Stomach (tissue), 9 donors: ENCODE data around the gene CHURC1. TPM values are rescaled to one million over a fixed set of nuclear protein-coding genes. Genes with fewer than 3 reads are reported as not detected.
A peak's percentile ranks its signal among the peaks of the same experiment; 100 is the strongest.

Source experiments
- DNase-seq, 2 donors: peaks; one replicate each; pipeline versions ENCODE4 v3.0.0 to v3.0.0-alpha.2; 2013 to 2019
- H3K27ac ChIP-seq, 5 donors: fragments of 200-600 bp in 4 of 5; sonication (generic) in 4 of 5; one replicate each; pipeline ENCODE4 v1.5.1; 2013 to 2019; ENCODE audit warnings: mild to moderate bottlenecking in 1 of 5, moderate library complexity in 1 of 5
- H3K27me3 ChIP-seq, 3 donors: fragments of 200-600 bp; sonication (generic); one replicate each; pipeline ENCODE4 v1.5.1; 2017 to 2019; ENCODE audit warnings: mixed run types in 1 of 3
- H3K36me3 ChIP-seq, 4 donors: fragments of 200-600 bp; sonication (generic); 1 replicate in 3 of 4; 2 replicates in 1 of 4; pipeline ENCODE4 v1.5.1; 2016 to 2019
- H3K4me1 ChIP-seq, 4 donors: fragments of 200-600 bp; sonication (generic); one replicate each; pipeline ENCODE4 v1.5.1; 2016 to 2019
- H3K4me3 ChIP-seq, 4 donors: fragments of 200-600 bp; sonication (generic) in 3 of 4; one replicate each; pipeline ENCODE4 v1.5.1; 2016 to 2019; ENCODE audit warnings: mild to moderate bottlenecking in 1 of 4
- H3K9me3 ChIP-seq, 4 donors: fragments of 200-600 bp; sonication (generic); one replicate each; pipeline ENCODE4 v1.5.1; 2016 to 2019
- CTCF ChIP-seq, 7 experiments: fragments of 450-650 bp in 4 of 7; fragments of 200-600 bp in 3 of 7; sonication (generic) in 3 of 7; IDR thresholded peaks; one replicate each; pipeline ENCODE4 v1.5.1; 2016 to 2019; ENCODE audit warnings: antibody characterized with exemption in 7 of 7, control low read depth in 2 of 7, mild to moderate bottlenecking in 1 of 7
- EP300 ChIP-seq: sonication (generic); formaldehyde crosslinking; IDR thresholded peaks from one replicate; pipeline ENCODE4 v1.6.1; 2017; ENCODE audit warnings: antibody characterized with exemption
- POLR2A ChIP-seq, 4 donors: fragments of 450-650 bp; IDR thresholded peaks; one replicate each; pipeline ENCODE4 v1.6.1; 2016; ENCODE audit warnings: antibody characterized with exemption in 4 of 4, control low read depth in 2 of 4, mild to moderate bottlenecking in 1 of 4, moderate library complexity in 1 of 4
- POLR2AphosphoS5 ChIP-seq, 3 donors: sonication (generic); formaldehyde crosslinking; IDR thresholded peaks; one replicate each; pipeline ENCODE4 v1.6.1; 2016; ENCODE audit warnings: antibody characterized with exemption in 3 of 3
- WGBS, 5 donors: extraction: QIAGEN DNeasy Blood & Tissue Kit in 3 of 5; methylation state at CpG; one replicate each; pipeline versions ENCODE4 v1.1.5 to v1.1.7; 2013 to 2018; 5-methylcytosine and 5-hydroxymethylcytosine counted together
- intact Hi-C: fragments of 100-400 bp; cut with DNase I; formaldehyde crosslinking; loops from one replicate; pipeline ENCODE4 v1.15.1; 2023; ENCODE audit warnings: low total_unique reads
- polyA plus RNA-seq, 3 donors: library from polyadenylated mRNA; stranded (reverse); fragments of 200-250 nt; gene quantifications; one replicate each; pipeline ENCODE4 v1.2.3, GENCODE V29; 2013
- total RNA-seq, 5 donors: library from RNA; depleted of rRNA; stranded (reverse); fragments of >200 nt; gene quantifications; one replicate each; pipeline versions ENCODE4 v1.1.0 to v1.2.3, GENCODE V29; 2014 to 2016
- donor health status: healthy with polysubstance abuse.
- donor health status: Bipolar disorder and iron deficiency.
- donor health status: healthy.

CHURC1 gene
- total and polyA plus RNA-seq, 8 donors: 20.4 to 102 (median 42.5) TPM

DNA sequence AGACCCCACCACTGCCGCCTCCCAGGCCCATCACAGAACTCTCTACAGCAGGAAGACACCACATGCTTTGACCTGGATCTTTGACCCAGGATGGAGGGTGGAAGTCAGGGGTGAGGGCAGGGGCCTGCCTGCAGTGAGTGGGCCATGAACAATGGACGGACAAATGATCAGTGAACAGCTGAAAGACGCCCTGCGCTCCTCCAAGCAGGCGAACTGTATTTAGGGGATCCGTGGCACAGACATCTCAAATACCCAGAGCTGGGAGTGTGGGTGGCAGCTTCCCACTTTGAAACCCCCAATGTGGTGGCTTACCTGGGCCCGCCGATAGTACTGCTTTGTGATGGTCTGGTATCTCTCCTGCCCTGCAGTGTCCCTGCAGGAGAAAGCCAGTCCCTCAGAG is 37.0 kb downstream of the CHURC1 start:
- TF ChIP-seq CTCF (IDR thresholded peaks at IDR 0.05): no peak
- no peak for TF ChIP-seq EP300
- no peak for TF ChIP-seq POLR2A (IDR thresholded peaks at IDR 0.05)
- TF ChIP-seq POLR2AphosphoS5 (IDR thresholded peaks at IDR 0.05): no peak

GRCh38 chr14:64951724-64952123 is 37.5 kb downstream of the CHURC1 start:
- no peak for TF ChIP-seq POLR2A (IDR thresholded peaks at IDR 0.05)
- no peak for TF ChIP-seq CTCF (IDR thresholded peaks at IDR 0.05)
- TF ChIP-seq EP300: no peak
- TF ChIP-seq POLR2AphosphoS5 (IDR thresholded peaks at IDR 0.05): no peak
- no peak for DNase-seq
- no peaks in the 10 kb centered on the region for H3K9me3 ChIP-seq
- peaks cover 0 to 18% (median 12%) of the 10 kb centered on the region in 4 donors for H3K4me1 ChIP-seq
- peaks cover 10 to 52% (median 42%) of the 10 kb centered on the region in 4 donors for H3K36me3 ChIP-seq
- intact Hi-C loops: no loop called here
- no peak overlapping the region for H3K4me3 ChIP-seq
- H3K27ac ChIP-seq: no peak overlapping the region
- H3K27me3 ChIP-seq: no peaks in the 10 kb centered on the region

More for the DNA sequence above, 37.0 kb downstream of the CHURC1 start:
- H3K9me3 ChIP-seq: no peaks in the 10 kb centered on the region
- H3K4me3 ChIP-seq: no peak overlapping the region
- 95 to 98% (median 97%) methylated on average over 7 to 8 of the region's 8 CpGs for WGBS, 5 donors
- peaks cover 0 to 18% (median 12%) of the 10 kb centered on the region in 4 donors for H3K4me1 ChIP-seq
- no peak for DNase-seq
- H3K27me3 ChIP-seq: no peaks in the 10 kb centered on the region
- intact Hi-C loops: no loop called here
- H3K27ac ChIP-seq: no peak overlapping the region
- peaks cover 10 to 54% (median 42%) of the 10 kb centered on the region in 4 donors for H3K36me3 ChIP-seq

DNA sequence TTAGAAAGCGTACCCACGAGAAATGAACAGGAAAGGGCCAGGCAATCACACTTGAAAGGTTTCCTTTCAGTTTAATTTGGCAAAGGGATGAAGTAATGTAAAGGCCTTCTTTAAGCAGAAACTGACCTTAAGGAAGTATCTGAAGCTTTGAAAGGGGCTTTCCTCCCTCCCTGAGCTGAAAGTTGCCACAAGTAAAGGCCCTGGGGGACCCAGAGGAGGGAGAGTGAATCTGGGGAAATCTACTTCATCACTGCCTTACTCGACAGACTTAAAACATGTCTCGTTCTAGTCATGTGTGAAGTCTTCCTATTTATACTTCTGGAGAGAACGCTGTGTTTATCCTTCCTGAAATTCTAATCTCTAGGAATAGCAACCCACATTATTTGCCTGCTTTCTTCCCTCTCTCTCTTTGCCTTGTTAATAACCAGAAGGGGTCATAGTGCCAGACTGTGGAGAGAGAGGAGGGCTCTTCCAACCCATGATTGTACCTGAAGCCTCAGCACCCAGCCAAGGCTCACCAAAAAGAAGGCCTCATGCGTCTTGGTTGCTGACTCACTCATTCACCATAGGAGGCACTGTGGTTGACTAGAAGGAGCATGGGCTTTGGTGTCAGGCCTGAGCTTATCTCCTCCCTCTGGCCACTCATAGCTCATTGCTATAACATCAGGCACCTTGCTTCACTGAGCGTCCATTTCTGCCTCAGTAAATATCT is 38.5 kb downstream of the CHURC1 start:
- intact Hi-C loops: no loop called here
- no peak for TF ChIP-seq EP300
- no peak for TF ChIP-seq POLR2AphosphoS5 (IDR thresholded peaks at IDR 0.05)
- peak overlapping the region in 1 of 5 donors; percentile 18 for H3K27ac ChIP-seq
- DNase-seq: no peak
- peaks cover 0 to 18% (median 12%) of the 10 kb centered on the region in 4 donors for H3K4me1 ChIP-seq
- H3K4me3 ChIP-seq: no peak overlapping the region
- H3K27me3 ChIP-seq: no peaks in the 10 kb centered on the region
- WGBS, 5 donors: 53 to 70% (median 56%) methylated on average over 7 of the region's 7 CpGs
- no peaks in the 10 kb centered on the region for H3K9me3 ChIP-seq
- peaks cover 10 to 41% (median 36%) of the 10 kb centered on the region in 4 donors for H3K36me3 ChIP-seq

GRCh38 chr14:64953310-64953654 is 39.0 kb downstream of the CHURC1 start:
- Histone ChIP-seq H3K9me3 (no peaks in the 10 kb centered on the region), H3K27me3 (no peaks in the 10 kb centered on the region), H3K4me1 (peaks cover 0 to 18% (median 12%) of the 10 kb centered on the region in 4 donors), H3K27ac (no peak overlapping the region), H3K36me3 (peaks cover 5 to 36% (median 31%) of the 10 kb centered on the region in 4 donors), H3K4me3 (no peak overlapping the region)
- TF ChIP-seq CTCF (IDR thresholded peaks at IDR 0.05) (no peak), POLR2A (IDR thresholded peaks at IDR 0.05) (no peak), EP300 (no peak), POLR2AphosphoS5 (IDR thresholded peaks at IDR 0.05) (no peak)
- no peak for DNase-seq
- 85 to 93% (median 91%) methylated on average over 7 to 8 of the region's 8 CpGs for WGBS, 5 donors
- intact Hi-C loops: no loop called here

DNA sequence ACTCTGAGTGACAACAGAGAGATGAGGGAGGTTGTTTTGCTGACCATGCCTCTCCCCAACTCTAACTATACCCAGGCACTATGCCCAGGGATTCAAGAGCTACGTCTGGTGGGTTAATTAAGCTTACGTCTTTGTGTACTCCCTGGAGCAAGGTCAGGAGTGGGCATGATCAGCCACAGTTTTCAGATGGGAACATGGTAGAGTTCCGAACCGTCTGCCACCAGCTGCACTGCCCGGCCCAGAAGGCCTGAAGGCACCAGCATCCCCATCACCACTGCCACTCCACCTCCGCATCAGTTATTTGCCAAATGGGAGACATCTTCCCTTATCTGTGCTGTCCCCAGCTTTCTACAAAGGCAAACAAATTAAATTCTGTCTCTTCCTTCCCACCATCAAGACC is 39.4 kb downstream of the CHURC1 start:
- 94 to 97% (median 96%) methylated on average over 6 of the region's 6 CpGs for WGBS, 5 donors
- H3K4me1 ChIP-seq: peaks cover 0 to 18% (median 12%) of the 10 kb centered on the region in 4 donors
- TF ChIP-seq EP300 (no peak), CTCF (IDR thresholded peaks at IDR 0.05) (no peak), POLR2A (IDR thresholded peaks at IDR 0.05) (no peak), POLR2AphosphoS5 (IDR thresholded peaks at IDR 0.05) (no peak)
- no peaks in the 10 kb centered on the region for H3K27me3 ChIP-seq
- no peak overlapping the region for H3K27ac ChIP-seq
- peaks cover 5 to 32% (median 27%) of the 10 kb centered on the region in 4 donors for H3K36me3 ChIP-seq
- no peak overlapping the region for H3K4me3 ChIP-seq
- no peak for DNase-seq
- intact Hi-C loops: no loop called here
- no peaks in the 10 kb centered on the region for H3K9me3 ChIP-seq
